ENCODE results near the gene USP47.

GRCh38 chr11:11976481-11977127, 134.8 kb downstream of the USP47 start:
- no peak for TF ChIP-seq CTCF (IDR thresholded peaks at IDR 0.05)
- TF ChIP-seq POLR2A (IDR thresholded peaks at IDR 0.05), result no peak

Data from thyroid gland (tissue), 4 donors.